Panc1 (cell line): Measurements from ENCODE around the gene ALOX15B. TPM values are rescaled to one million over a fixed set of nuclear protein-coding genes. Genes with fewer than 3 reads are reported as not detected.

Experiments
- ATAC-seq: fragments of 200-7000 bp; cut with Tn5 transposase; 2 replicates; pipeline ENCODE4 v1.9.1; 2020; ENCODE audit warnings: mild to moderate bottlenecking, moderate library complexity
- BruUV-seq: library from RNA; stranded (reverse); fragments of 400-500 nt; replicated peaks from 2 replicates; lab custom pipeline; 2021; lab: Mats Ljungman, UMichigan
- CTCF ChIA-PET: fragments of 300-600 bp; sonication (Branson Sonifier 250); formaldehyde crosslinking; loops from one replicate; lab custom pipeline; 2022; ENCODE audit warnings: antibody characterized with exemption; lab: Charles Lee
- POLR2A ChIA-PET: fragments of 300-600 bp; sonication (Branson Sonifier 250); formaldehyde crosslinking; loops from one replicate; lab custom pipeline; 2022; ENCODE audit warnings: antibody characterized with exemption; lab: Charles Lee
- DNase-seq: peaks from one replicate; pipeline ENCODE4 v3.0.0-alpha.2; 2010; ENCODE audit warnings: low read depth, low spot score
- H3K27ac ChIP-seq: 2 replicates; pipeline ENCODE4 v1.5.1; 2011; ENCODE audit warnings: mild to moderate bottlenecking, low read length, inconsistent platforms
- H3K27me3 ChIP-seq: fragments of 200-500 bp; sonication (Bioruptor generic); 2 replicates; pipeline ENCODE4 v1.6.0; 2014; ENCODE audit warnings: low read length, inconsistent platforms; ENCODE audit not compliant: control insufficient read depth, insufficient read depth
- H3K36me3 ChIP-seq: fragments of 200-500 bp; sonication (Bioruptor generic); 2 replicates; pipeline ENCODE4 v1.5.1; 2014; ENCODE audit warnings: inconsistent platforms, mild to moderate bottlenecking, low read length, moderate library complexity; ENCODE audit not compliant: control insufficient read depth, insufficient read depth
- H3K4me1 ChIP-seq: 2 replicates; pipeline ENCODE4 v1.5.1; 2011; ENCODE audit warnings: inconsistent platforms, mild to moderate bottlenecking, low read length, moderate library complexity; ENCODE audit not compliant: control insufficient read depth, insufficient read depth
- H3K4me3 ChIP-seq, 2 experiments: 2 replicates each; pipeline ENCODE4 v1.5.1; 2011 to 2012; ENCODE audit warnings: low read depth in 2 of 2, low read length in 2 of 2, mild to moderate bottlenecking in 2 of 2, inconsistent platforms in 1 of 2, moderate library complexity in 1 of 2
- H3K9me3 ChIP-seq: fragments of 200-500 bp; sonication (Bioruptor generic); 2 replicates; pipeline ENCODE4 v1.5.1; 2014; ENCODE audit warnings: low read depth, mild to moderate bottlenecking, inconsistent platforms, low read length, moderate library complexity; ENCODE audit not compliant: control insufficient read depth, insufficient read depth
- CTCF ChIP-seq: fragments of 450-650 bp; IDR thresholded peaks from 2 replicates; pipeline ENCODE4 v1.5.1; 2017; ENCODE audit warnings: mild to moderate bottlenecking
- POLR2AphosphoS5 ChIP-seq: IDR thresholded peaks from 2 replicates; pipeline ENCODE4 v1.6.1; 2012; ENCODE audit warnings: mild to moderate bottlenecking, low read depth, low read length, moderate library complexity
- REST ChIP-seq, 2 experiments: IDR thresholded peaks; 2 replicates each; pipeline ENCODE4 v1.6.1; 2011 to 2012; ENCODE audit warnings: low read depth in 2 of 2, control low read depth in 1 of 2, low read length in 1 of 2, mild to moderate bottlenecking in 1 of 2, moderate library complexity in 1 of 2; ENCODE audit not compliant: insufficient read depth in 1 of 2
- SIN3A ChIP-seq: IDR thresholded peaks from 2 replicates; pipeline ENCODE4 v1.6.1; 2012; ENCODE audit warnings: low read depth, mild to moderate bottlenecking, low read length, moderate library complexity, borderline replicate concordance; ENCODE audit not compliant: insufficient read depth
- TCF7L2 ChIP-seq: IDR thresholded peaks from 2 replicates; pipeline ENCODE4 v1.6.1; 2011; ENCODE audit warnings: mild to moderate bottlenecking, low read depth, low read length, inconsistent platforms
- in situ Hi-C: cut with HindIII; loops from 2 replicates; pipeline ENCODE4 v1.10.0; 2016; ENCODE audit warnings: low sequenced_read_pairs, low pct_unique_long_range_greater_than_20kb
- intact Hi-C: fragments of 100-400 bp; cut with micrococcal nuclease; formaldehyde crosslinking; loops from one replicate; pipeline ENCODE4 v1.10.0; 2022; ENCODE audit not compliant: unreplicated experiment
- total RNA-seq: library from RNA; stranded (reverse); gene quantifications from one replicate; pipeline ENCODE4 v1.2.1, GENCODE V29; 2021; ENCODE audit not compliant: unreplicated experiment

ALOX15B gene
- total RNA-seq, 1 experiment from 2014 or later, result not detected

GRCh38 chr17:8066841-8067775 is 28.2 kb downstream of the ALOX15B start:
- ChIA-PET CTCF (no interaction called here), POLR2A (no interaction called here)
- no peaks in the 10 kb centered on the region; the same call in 1 of the 2 replicates for H3K36me3 ChIP-seq
- H3K27ac ChIP-seq, result no peak overlapping the region
- no peaks in the 10 kb centered on the region for H3K9me3 ChIP-seq
- no peaks in the 10 kb centered on the region; the same call in 1 of the 2 replicates for H3K27me3 ChIP-seq
- BruUV-seq, result no TSS peak
- TF ChIP-seq SIN3A (no peak), CTCF (no peak), REST (IDR thresholded peaks at IDR 0.05; ENCODE audit: insufficient read depth in 1 of 2, low read depth in 2 of 2, low read length in 1 of 2) (no peak), TCF7L2 (no peak), POLR2AphosphoS5 (no peak)
- in situ Hi-C loops, result no loop called here
- ATAC-seq (no peak), DNase-seq (no peak)
- intact Hi-C loops, result no loop called here
- no peak overlapping the region for H3K4me3 ChIP-seq
- H3K4me1 ChIP-seq, result no peaks in the 10 kb centered on the region

- Histone ChIP-seq H3K27ac (no peak overlapping the region), H3K36me3 (no peaks in the 10 kb centered on the region; the same call in 1 of the 2 replicates), H3K9me3 (no peaks in the 10 kb centered on the region), H3K4me1 (no peaks in the 10 kb centered on the region), H3K4me3 (no peak overlapping the region), H3K27me3 (no peaks in the 10 kb centered on the region)
- in situ Hi-C loops, result no loop called here
- POLR2A ChIA-PET, result no interaction called here
- no TSS peak for BruUV-seq
- intact Hi-C loops, result no loop called here
- CTCF ChIA-PET, result no interaction called here
- TF ChIP-seq POLR2AphosphoS5 (no peak), SIN3A (no peak), CTCF (no peak), TCF7L2 (no peak)
- DNase-seq (no peak), ATAC-seq (no peak)
Measured at GRCh38 chr17:8067806-8068205, 28.9 kb downstream of the ALOX15B start.
